ENCODE measurements around the gene C1QTNF9B.

GRCh38 chr13:23867027-23867491, 30.2 kb downstream of the C1QTNF9B start:
- no peak for TF ChIP-seq CTCF (IDR thresholded peaks at IDR 0.05; ENCODE audit: insufficient read depth, low read length)
- TF ChIP-seq POLR2AphosphoS5 (IDR thresholded peaks at IDR 0.05; ENCODE audit: low read depth): no peak
- TF ChIP-seq GABPA (IDR thresholded peaks at IDR 0.05; ENCODE audit: low read depth): no peak
- TF ChIP-seq SPI1 (IDR thresholded peaks at IDR 0.05; ENCODE audit: borderline replicate concordance, low read depth): no peak

Data from HL-60 (cell line).